Stimulated activated CD4-positive, alpha-beta T cell treated with anti-CD3 and anti-CD28 coated beads, Interleukin-4, amount 100 ng/mL, for 48 hours (primary cell): ENCODE data around the gene CUEDC1.

Experiments used
- DNase-seq, 2 donors: peaks; one replicate each; pipeline ENCODE4 v3.0.0-alpha.2; 2020; ENCODE audit warnings: low read depth in 2 of 2

Gene CUEDC1

DNA sequence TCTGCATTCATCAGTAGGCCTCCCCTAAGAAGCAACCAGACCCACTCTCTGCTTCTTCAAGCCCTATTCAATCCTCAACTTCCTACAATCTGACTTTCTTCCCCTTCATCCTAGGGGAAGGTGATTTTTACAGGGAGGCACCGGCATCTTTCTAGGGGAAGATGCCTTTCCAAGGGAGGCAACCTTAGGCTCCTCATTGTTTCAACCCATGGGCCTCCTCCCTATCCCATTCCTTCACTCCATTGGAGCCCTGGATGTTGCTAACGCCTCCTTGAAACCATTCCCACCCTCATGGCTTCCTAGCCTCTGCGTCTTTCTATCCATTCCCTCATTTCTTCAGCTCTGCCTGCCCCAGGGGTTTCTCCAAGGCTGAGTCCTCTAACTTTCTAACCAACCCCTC is 2.7 kb upstream of the CUEDC1 start:
- DNase-seq: no peak

DNA sequence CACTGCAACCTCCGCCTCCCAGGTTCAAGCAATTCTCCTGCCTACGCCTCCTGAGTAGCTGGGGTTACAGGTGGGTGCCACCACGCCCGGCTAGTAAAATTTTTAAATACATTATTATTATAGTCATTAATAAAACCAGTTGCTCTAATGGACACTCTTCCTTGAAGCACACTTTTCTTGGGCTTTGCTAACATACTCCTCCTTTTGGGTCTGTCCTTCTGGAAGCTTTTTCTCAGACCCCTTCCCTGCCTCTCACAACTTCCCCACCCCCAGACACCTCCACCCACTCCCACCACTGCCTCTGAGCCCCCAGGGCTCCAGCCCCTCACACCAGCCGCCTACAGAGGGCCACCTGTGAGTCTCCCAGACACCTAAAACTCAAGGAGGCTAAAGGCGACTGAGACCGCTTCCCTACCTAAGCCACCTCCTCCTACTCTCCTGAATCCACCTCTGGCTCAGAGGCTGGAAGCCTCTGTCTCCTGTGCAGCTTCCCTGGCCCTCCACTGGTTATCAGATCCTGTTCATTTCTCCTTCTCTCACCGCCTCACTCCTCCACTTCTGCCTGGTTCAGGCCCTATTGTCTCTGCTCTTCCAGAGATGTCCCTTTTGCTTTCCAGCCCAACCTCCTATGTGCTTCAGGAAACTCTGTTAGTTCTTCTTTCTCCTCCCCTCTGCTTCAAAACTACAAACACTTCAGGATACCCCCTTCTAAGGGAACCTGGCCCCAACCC is 2.1 kb upstream of the CUEDC1 start:
- DNase-seq: no peak

DNA sequence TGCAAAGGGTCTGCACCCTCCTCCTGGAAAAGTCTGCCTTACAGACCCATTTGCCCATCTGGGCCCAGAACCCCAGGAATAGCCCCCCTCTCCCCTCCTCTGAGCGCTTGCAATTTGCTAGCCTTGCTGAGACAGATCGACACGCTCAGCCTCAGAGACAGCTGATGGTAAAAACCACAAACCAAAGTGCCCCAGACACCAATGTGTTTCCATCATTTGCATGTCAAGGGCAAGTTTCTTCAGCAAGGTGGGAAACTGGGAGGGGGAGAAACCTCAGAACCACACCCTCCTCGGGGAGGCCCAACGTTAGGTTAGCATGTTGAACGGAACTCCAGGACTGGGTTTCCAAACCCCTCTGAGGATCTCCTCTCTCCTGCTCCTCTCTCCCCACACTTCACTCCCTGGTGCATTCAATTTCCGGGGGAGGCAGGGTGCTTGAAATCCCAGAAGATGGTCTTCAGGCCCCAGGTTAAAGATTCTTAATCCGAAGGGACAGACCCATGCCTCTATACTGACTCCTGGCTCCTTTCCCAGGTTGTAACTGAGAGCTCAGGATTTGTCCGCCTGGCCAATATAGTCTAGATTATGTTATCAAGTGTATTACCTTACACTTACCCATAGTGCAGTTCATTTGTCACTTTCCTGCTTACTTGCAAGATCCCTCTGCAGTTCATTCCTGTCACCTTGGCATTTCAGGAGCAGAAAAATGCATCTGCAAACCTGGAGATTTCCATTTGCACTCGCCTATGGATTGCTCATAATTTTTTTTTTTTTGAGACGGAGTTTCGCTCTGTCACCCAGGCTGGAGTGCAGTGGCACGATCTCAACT is 1.3 kb upstream of the CUEDC1 start:
- peak in 1 of 2 donors; percentile 16 for DNase-seq

DNA sequence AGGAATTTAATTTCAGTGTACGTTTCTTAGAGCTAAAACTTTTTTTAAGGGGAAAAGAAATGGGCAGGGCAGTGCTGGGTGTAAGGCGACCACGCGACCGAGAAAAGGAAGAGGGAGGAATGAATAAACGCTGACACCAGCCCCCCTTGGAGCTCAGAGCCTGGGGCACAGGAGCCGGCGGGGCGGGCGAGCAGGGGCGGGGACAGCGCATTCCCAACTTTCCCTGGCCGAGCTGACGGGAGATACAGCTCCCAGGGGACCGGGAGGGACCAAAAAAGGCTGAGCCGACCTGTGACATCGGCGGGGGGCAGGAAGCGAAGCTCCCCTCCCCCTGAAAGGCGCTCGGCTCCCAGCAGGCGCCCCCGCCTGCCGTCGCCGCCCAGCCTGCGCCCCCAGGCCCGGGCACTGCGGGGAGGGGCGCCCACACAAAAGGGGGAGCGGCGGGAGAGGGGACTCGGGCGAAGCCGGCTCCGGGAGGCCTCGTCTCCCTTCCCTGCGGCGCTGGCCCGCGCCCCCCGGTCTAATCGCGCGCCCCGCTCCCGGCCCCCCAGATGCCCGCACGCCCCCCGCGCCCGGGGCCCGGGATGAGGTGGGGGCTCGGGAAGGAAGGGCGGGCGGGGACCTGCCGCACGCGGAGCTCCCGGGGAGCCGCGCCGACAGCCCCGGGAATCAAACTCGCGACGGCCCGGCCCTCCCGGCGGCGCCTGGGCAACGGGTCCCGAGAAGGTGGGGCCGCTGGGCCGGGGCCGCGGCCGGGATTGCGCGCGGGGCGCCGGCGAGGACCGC is 622 bp downstream of the CUEDC1 start:
- no peak for DNase-seq

DNA sequence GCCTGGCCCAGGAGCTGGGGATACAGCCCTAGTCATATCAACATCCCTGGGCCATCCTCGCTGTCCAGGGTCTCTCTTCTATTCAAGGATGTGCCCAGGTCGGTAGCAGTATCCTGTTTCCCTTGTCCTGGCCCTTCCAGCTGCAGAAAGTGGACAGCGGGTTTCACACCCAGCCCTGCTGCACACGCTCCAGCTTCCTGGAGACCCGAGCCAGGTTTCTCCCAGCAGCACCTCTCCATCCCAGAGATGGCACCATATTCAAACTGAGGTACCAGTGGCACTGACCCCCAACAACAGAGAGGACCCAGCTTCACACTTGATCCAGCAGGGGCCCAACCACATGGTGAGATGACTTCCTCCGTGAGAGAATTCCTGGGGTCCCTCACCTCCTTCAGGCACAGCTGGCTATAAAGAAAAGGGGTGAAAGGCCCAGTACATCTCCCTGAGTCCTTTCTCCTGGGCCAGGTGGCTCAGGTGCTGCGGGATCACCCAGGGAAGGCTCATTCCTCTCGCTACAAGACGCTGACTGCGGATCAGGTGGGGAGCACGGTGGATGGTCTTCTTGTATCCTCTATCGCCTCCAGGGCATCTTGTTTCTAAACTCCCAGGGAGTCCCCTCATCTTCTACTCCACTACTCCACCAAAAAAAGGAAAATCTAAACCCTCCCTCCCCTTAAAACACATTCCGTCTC is 1.4 kb downstream of the CUEDC1 start:
- DNase-seq: no peak

DNA sequence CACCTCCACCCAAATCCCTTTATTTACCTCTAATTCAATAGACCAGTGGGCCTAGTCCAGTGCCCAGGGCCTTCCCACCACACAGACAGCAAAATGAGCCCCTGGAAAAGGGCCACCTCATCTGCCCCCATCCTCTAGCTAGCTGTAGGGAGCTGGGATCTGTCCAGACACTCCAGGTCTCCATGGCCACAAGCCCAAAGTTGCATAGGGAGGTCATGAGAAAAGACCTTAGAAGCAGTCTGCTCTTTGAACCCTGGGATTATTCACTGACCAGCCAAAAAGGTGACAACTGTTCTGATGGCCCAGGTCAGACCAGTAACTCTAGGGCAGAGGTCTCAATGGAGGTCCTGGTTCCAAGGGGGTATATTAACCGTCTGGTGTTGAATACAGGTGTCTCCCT is 2.0 kb downstream of the CUEDC1 start:
- DNase-seq: no peak

DNA sequence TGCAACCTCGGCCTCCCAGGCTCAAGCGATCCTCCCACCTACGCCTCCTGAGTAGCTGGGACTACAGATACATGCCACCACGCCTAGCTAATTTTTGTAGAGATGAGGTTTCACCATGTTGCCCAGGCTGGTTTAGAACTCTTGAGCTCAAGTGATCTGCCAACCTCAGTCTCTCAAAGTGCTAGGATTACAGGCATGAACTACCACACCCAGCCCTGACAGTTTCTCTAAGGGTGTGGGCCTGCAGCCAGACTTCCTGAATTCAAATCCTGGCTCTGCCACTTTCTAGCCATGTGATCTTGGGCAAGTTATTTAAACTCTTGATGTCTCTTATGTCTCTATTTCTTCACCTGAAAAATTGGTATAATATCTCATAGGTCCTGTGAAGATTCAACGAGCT is 5.6 kb downstream of the CUEDC1 start:
- no peak for DNase-seq

DNA sequence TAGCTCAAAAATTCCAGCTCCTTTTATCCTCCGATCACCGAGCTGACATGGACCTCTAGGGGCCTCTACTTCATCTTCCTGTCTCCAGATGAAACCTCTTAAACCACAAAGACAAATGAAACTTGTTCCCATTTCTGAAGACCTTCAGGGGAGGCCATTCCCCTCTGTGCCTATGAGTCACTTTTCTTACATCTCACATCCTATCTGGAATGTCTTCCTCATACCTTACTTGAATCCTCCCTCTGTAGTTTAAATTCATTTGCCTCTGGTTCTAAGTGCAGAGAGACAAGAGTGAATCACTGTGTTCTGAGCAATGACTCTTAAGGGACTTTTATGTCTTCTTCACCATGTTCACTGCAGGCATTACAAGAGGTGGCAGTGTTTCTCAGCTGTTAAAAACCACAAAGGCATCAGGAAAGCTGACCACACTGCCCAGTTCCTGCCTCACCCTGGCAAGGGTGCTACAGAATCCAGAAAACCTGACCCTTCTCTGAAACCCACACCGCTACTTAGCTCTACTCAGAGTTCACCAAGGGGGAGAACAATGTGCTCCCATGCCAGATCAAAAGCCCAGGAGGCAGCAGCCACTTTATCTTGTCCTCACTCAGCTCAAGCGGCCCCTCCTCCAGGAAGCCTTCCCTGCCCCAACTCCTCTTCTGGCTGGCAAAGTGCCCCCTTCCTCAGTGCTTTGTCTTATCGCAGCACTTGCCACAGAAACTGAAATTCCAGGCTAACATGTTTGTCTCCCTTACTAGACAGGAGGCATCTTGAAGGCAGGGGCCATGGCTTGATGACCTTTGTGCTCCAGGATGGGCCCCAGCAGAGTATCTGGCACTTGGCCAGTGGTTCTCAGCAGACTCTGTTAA is 6.4 kb downstream of the CUEDC1 start:
- no peak for DNase-seq

DNA sequence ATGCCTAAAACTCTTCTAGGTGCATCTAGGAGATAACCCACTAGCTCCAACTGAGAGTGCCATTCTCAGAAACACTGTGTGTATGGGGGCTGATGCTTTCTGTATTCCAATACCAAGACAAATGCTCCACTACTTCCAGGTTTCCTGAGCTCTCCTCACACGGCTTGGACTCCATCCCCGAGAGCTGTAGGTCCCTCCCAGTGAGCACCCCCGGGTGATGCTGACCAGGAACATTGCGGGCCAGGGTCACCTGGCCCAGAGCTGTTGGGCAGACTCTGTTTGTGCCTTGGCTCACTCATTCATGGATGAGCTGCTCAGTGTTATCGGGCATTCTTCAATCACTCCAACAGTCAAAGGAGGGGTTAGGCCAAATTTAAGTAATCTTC is 7.0 kb downstream of the CUEDC1 start:
- DNase-seq: no peak

DNA sequence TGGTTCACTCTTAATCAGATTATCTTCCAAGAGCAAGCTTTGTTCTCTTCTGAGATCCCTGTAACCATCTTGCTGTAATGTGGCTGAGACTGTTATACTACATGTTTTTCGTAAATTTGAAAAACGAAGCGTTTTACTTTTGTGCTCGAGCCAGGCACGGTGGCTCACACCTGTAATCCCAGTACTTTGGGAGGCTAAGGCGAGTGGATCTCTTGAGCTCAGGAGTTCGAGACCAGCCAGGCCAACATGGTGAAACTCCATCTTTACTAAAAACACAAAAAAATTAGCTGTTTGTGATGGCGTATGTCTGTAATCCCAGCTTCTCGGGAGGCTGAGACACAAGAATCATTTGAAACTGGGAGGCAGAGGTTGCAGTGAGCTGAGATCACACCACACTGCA is 7.8 kb downstream of the CUEDC1 start:
- DNase-seq: no peak

DNA sequence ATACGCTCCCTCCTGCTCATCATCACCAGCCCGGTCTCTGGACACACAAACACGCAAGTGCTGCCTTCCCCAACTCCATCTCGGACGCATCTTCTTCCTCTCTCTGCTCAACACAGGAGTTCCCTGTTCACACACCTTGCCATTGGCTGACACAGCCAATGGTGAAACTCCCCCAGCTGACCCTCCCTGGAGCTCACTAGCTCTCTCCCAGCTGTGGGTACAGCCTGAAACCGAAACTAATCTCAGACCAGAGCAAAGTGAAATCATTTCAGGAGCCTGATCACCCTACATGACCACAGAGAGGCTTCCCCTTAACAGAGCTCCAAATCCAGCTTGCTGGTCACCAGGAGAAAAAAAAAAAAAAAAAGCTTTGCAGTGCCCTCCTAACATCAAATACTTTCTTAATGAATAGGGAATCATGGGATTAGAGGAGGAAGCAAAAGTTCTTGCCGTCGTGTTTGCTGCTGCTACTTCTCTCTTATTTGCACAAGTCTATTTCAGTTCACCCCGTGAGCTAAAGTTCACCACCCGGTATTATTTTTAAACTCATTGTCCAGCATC is 8.3 kb downstream of the CUEDC1 start:
- no peak for DNase-seq

DNA sequence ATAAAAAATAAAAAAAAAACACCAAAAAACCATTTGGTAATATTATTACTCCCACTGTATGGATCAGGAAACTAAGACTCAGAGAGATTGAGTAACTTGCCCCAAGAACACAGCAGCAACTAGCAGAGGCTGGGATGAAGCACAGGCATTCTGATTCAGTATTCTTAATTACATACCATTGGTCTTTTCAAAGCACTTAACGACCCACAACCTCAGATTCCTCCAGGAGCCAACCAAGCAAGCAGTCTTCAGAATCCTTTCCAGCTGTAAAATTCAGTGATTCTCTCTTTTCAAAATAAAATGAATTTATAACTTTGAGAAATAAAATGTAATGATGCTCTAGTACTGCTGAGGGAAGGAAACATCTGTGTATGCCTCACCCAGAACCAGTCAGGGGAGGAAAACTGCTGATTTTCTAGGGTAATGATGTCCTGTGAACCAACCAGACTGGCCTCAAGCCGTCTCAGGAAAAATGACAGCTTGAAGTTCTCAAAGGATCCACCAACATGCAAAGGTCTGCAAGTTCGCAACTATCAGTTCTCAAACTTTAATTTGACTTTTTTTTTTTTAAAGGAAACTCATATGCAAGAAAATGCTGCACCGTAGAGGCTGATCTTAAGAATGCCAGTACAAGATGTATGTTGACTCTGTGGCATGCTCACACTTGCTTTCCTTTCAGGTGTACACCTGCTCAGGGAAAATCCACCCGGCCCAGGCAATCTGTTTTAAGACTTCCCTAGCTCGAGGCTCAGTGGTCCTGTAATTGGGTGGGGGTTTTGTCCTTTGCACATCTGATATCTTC is 9.0 kb downstream of the CUEDC1 start:
- no peak for DNase-seq

DNA sequence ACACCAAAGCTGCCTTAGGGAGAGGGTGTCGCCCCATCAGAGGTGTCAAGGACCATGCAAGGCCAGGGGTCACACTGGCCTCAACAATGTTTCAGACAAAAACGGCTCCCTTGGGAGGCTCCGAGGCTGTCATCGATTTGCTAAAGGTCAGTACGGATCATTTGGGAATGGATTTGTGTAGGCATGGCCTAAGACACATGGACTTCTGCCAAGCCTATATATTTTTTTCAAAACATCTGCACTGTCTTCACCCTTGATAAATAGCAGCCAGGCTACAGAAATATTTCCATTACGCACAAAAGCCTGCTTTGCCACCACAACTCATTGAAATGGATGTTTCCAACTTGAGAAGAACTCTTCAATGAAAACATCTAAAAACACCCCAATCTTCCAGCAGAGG is 10.3 kb downstream of the CUEDC1 start:
- DNase-seq: no peak

DNA sequence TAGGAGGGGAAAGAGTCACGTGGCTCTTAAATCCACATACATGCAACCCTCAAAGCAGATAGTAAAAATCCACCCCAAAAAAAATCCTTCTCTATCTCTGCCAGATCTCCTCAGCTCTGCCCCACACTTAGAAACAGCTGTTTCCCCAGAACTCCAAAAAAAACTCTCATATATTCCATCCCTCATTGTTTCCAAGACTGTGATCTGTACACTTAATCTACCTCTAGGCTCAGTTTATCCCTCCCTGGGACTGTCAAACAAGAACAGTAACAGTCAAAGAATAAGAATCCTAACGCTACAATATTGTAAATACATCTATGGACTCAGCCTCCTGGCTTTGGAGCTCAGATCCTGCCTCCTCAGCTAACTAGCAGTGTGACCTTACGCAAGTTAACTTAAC is 11.6 kb downstream of the CUEDC1 start:
- DNase-seq: no peak

DNA sequence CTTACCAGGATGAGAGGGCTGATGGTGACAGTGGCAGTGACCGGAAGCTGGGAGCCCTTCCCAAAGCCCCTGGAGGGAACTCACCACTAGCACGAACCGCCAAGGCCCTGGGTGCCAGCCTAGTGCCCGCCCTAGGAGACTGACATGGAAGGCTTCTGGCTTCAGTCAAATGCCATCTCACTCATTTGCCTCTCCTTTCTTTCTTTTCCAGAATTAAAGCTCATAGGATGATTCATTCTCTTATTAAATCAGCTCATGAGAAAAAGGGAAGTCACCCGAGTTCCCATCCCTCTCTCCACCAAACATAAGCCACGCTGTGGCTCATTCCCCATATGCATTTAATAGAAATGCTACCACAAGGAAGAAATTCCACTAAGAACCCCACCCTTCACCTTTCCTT is 12.1 kb downstream of the CUEDC1 start:
- DNase-seq: no peak

DNA sequence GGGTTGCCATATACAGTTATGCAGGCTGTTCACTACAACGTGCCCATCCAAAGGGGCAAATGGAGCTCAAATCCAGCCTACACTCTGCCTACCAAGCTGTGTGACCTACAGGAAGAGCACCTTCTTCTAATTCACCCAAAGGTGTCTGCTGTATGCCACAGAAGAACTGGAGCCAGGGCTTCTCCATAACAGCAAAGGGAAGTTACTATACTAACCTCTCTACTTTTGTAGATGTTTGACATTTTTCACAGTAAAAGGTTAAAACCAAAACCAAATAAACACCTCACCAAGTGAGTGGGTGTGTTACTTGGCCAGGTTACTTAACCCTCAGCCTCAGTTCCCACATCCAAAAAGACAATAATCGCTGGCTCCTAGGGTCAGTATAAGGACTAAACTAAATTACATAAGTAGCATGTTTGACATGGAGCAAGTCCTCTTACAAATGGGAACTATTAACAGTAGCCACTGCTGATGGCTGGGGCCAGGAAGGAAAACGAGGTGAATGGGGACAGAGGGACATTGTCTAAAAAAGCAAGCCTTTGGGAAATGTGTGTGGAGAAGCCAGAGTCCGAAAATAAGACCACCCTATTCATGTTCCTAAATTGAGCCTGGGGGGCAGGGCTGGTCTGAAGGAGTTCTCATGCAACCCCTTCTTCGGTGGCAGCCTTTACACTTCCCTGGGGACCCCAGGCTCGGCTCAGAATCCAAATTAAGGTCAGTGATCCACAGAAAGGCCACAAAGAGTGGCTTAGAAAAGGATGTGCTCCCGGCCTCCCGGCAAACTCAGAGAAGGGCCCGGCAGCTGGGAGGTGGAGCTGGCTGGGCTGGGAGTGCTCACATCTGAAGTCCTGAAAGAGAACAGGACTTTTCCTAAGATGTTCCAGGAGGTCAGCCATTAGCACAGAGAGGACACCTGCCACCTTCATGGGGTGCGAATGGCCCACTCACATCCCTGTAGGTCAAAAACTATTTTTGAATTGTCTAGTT is 13.5 kb downstream of the CUEDC1 start:
- no peak for DNase-seq

DNA sequence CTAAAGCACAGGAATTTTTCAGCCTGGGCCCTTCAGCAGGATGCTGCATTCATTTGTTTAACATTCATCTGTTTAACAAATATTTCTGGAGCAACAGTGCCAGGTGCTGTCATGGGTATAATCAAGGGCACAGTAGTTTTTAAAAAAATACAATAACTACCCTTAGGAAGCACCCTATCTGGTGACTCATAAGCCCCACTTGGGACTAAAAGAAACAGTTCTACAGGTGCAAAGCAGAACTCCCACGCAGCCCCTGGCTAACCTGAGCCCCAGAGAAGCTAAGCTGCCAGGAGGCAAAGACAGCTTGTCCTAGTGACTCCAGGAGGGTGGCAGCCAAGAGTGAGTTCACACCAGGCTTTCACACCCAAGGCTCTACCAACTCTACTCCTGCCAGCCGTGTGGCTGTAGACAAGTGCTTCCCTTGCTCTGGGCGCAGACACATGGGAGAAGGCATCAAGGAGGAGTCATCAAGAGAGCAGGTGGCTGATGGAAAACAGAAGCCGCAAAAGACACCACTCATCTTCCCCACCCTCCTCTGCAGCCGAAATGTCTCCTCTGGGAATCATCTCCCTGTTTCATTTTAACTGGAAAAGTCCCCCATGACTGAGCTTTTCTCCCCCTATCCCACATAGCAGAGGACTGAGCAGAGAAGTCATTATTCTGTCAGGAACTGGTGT is 14.4 kb downstream of the CUEDC1 start:
- no peak for DNase-seq

DNA sequence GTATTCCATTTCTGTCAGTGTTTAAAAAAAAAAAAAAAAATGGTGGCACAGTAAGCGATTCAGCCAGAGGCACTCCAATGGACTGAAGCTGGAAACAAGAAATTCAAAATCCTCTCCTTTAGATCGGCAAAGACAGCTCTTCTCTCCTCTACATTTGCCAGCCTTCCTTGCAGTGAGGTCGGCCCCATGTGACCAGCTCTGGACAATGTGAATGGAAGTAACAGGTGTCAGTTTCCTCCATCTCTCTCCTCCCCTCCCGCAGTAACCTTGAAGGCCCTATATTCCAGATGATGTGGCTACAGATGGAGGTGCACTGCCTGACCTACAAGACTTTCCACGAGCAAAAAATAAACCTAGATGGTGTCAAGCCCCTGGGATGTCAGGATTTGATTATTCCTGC is 15.0 kb downstream of the CUEDC1 start:
- DNase-seq: no peak
